Smooth muscle cell (in vitro differentiated cells): ENCODE results near the gene SIPA1. TPM values are rescaled to one million over a fixed set of nuclear protein-coding genes. Genes with fewer than 3 reads are reported as not detected.

ENCODE experiments used
- DNase-seq: peaks from one replicate; lab custom pipeline; 2025; ENCODE audit not compliant: unreplicated experiment; lab: John Stamatoyannopoulos, UW
- H2AFZ ChIP-seq: fragments of 200-600 bp; sonication (generic); 2 replicates; pipeline ENCODE4 v1.6.0; 2016; ENCODE audit warnings: antibody characterized with exemption, low read depth, mild to moderate bottlenecking
- H3F3A ChIP-seq: fragments of 200-600 bp; sonication (generic); 2 replicates; pipeline ENCODE4 v1.6.0; 2017; ENCODE audit warnings: antibody characterized with exemption, low read depth
- H3K27ac ChIP-seq: fragments of 200-600 bp; sonication (generic); 2 replicates; pipeline ENCODE4 v1.5.1; 2016; ENCODE audit warnings: low read depth, mild to moderate bottlenecking
- H3K27me3 ChIP-seq: fragments of 200-600 bp; sonication (generic); 2 replicates; pipeline ENCODE4 v1.6.1; 2016; ENCODE audit warnings: low read depth, mild to moderate bottlenecking
- H3K36me3 ChIP-seq: fragments of 200-600 bp; sonication (generic); 2 replicates; pipeline ENCODE4 v1.5.1; 2016; ENCODE audit warnings: low read depth
- H3K4me1 ChIP-seq: fragments of 200-600 bp; sonication (generic); 2 replicates; pipeline ENCODE4 v1.5.1; 2016; ENCODE audit warnings: low read depth
- H3K4me2 ChIP-seq: fragments of 200-600 bp; sonication (generic); 2 replicates; pipeline ENCODE4 v1.6.0; 2016; ENCODE audit warnings: mild to moderate bottlenecking
- H3K4me3 ChIP-seq: fragments of 200-600 bp; sonication (generic); 2 replicates; pipeline ENCODE4 v1.5.1; 2016; ENCODE audit warnings: mild to moderate bottlenecking
- H3K79me2 ChIP-seq: fragments of 200-600 bp; sonication (generic); 2 replicates; pipeline ENCODE4 v1.6.0; 2016; ENCODE audit warnings: low read depth, mild to moderate bottlenecking
- H3K9ac ChIP-seq: fragments of 200-600 bp; sonication (generic); 2 replicates; pipeline ENCODE4 v1.6.0; 2016; ENCODE audit warnings: low read depth
- H3K9me3 ChIP-seq: fragments of 200-600 bp; sonication (generic); replicated peaks from 2 replicates; pipeline ENCODE4 v1.5.1; 2016; ENCODE audit warnings: low read depth
- H4K20me1 ChIP-seq: fragments of 200-600 bp; sonication (generic); 2 replicates; pipeline ENCODE4 v1.6.0; 2016; ENCODE audit warnings: low read depth
- WGBS: methylation state at CpG from one replicate; pipeline ENCODE4 v1.1.7; 2016; ENCODE audit warnings: low lambda C conversion rate; 5-methylcytosine and 5-hydroxymethylcytosine counted together
- polyA plus RNA-seq: library from polyadenylated mRNA; unstranded; fragments of >200 nt; fragmentation: Nextera tagmentation; extraction: Ambion mirVana; gene quantifications from 2 replicates; pipeline ENCODE4 v1.2.1, GENCODE V29; 2016
- total RNA-seq: library from RNA; depleted of rRNA; stranded (reverse); fragments of >200 nt; gene quantifications from 2 replicates; pipeline ENCODE4 v1.2.3, GENCODE V29; 2014
- TF ChIP-seq, protein P1 (sequence below): fragments of 200-600 bp; sonication (generic); IDR thresholded peaks from 2 replicates; pipeline ENCODE4 v1.5.1; 2017; ENCODE audit warnings: borderline replicate concordance, mild to moderate bottlenecking, antibody characterized with exemption; ENCODE audit not compliant: insufficient read depth, poor library complexity, severe bottlenecking

The SIPA1 gene
- total and polyA plus RNA-seq, 2 experiments from 2014 or later: 9.8 to 67.6 TPM

GRCh38 chr11:65646958-65647701 lies 9.2 kb downstream of the SIPA1 start:
- no peaks in the 10 kb centered on the region for H3K9me3 ChIP-seq
- H3K79me2 ChIP-seq: no peaks in the 10 kb centered on the region
- no peaks in the 10 kb centered on the region for H3K4me1 ChIP-seq
- no peaks in the 10 kb centered on the region for H3K27me3 ChIP-seq
- TF ChIP-seq, protein P1, sequence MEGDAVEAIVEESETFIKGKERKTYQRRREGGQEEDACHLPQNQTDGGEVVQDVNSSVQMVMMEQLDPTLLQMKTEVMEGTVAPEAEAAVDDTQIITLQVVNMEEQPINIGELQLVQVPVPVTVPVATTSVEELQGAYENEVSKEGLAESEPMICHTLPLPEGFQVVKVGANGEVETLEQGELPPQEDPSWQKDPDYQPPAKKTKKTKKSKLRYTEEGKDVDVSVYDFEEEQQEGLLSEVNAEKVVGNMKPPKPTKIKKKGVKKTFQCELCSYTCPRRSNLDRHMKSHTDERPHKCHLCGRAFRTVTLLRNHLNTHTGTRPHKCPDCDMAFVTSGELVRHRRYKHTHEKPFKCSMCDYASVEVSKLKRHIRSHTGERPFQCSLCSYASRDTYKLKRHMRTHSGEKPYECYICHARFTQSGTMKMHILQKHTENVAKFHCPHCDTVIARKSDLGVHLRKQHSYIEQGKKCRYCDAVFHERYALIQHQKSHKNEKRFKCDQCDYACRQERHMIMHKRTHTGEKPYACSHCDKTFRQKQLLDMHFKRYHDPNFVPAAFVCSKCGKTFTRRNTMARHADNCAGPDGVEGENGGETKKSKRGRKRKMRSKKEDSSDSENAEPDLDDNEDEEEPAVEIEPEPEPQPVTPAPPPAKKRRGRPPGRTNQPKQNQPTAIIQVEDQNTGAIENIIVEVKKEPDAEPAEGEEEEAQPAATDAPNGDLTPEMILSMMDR: no peak
- no peak overlapping the region for H3K9ac ChIP-seq
- peak overlapping the region; percentile 50 for H3K4me3 ChIP-seq
- no peak overlapping the region for H2AFZ ChIP-seq
- H3K27ac ChIP-seq: no peak overlapping the region
- 13% methylated on average over 45 of the region's 87 CpGs for WGBS
- DNase-seq: peak; percentile 22
- H4K20me1 ChIP-seq: no peaks in the 10 kb centered on the region
- H3K36me3 ChIP-seq: no peaks in the 10 kb centered on the region
- peaks cover 12% of the 10 kb centered on the region for H3F3A ChIP-seq
- peak overlapping the region; percentile 83 for H3K4me2 ChIP-seq

GRCh38 chr11:65648997-65649493 lies 11.1 kb downstream of the SIPA1 start:
- Histone ChIP-seq H2AFZ (no peak overlapping the region), H3K4me3 (no peak overlapping the region), H3K4me1 (peaks cover 11% of the 10 kb centered on the region), H3K27me3 (no peaks in the 10 kb centered on the region), H3K9ac (no peak overlapping the region), H3K79me2 (no peaks in the 10 kb centered on the region), H3K4me2 (no peak overlapping the region), H3K27ac (no peak overlapping the region), H3K9me3 (no peaks in the 10 kb centered on the region), H3F3A (peaks cover 22% of the 10 kb centered on the region), H4K20me1 (no peaks in the 10 kb centered on the region), H3K36me3 (no peaks in the 10 kb centered on the region)
- no peak for DNase-seq
- WGBS: 96% methylated on average over 12 of the region's 12 CpGs
- TF ChIP-seq, protein P1: no peak

DNA sequence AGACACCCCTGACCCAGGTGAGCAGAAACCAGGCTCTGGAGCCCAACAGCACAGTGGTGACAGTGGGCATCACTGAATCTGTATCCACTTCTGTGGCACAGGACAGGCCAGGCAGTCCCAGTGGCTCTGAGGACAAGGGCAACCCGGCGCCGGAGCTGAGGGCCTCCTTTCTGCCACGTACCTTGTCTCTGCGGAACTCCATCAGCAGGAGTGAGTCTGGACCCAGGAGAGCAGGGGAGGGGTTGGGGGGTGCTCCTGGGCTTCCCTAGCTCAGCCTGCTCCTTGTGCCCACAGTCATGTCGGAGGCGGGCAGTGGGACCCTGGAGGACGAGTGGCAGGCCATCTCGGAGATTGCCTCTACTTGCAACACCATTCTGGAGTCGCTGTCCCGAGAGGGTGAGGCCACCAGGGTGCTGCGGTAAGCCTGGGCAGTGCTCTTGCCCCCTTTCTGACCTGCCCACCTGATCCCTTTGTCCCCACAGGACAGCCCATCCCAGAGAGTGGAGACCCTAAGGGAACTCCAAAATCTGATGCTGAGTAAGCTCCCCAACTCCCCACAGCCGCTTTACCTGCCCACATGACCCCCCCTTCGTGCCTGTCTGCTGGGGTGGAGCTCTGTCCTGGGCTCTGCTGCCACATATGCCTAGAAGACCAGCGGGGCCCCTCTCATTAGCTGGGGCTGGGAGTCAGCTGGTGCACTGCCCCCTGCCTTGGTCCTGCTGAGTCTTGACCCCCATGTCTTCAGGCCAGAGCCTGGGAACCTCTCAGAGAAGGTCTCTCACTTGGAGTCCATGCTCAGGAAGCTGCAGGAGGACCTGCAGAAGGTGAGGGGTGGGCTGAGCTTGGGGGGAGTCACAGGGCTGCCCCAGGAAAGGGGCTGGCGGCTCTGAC lies 12.0 kb downstream of the SIPA1 start:
- whole genome bisulfite sequencing: 92% methylated on average over 16 of the region's 16 CpGs
- H3K36me3 ChIP-seq: no peaks in the 10 kb centered on the region
- peak overlapping the region; percentile 97 for H3K27ac ChIP-seq
- no peak overlapping the region for H2AFZ ChIP-seq
- no peaks in the 10 kb centered on the region for H3K79me2 ChIP-seq
- peaks cover 11% of the 10 kb centered on the region for H3K4me1 ChIP-seq
- H3K4me2 ChIP-seq: no peak overlapping the region
- TF ChIP-seq, protein P1: no peak
- H3K27me3 ChIP-seq: no peaks in the 10 kb centered on the region
- H4K20me1 ChIP-seq: no peaks in the 10 kb centered on the region
- DNase-seq: no peak
- no peaks in the 10 kb centered on the region for H3K9me3 ChIP-seq
- H3F3A ChIP-seq: peaks cover 27% of the 10 kb centered on the region
- no peak overlapping the region for H3K4me3 ChIP-seq
- H3K9ac ChIP-seq: no peak overlapping the region
